ENCODE results near the gene ZNF804B. TPM values are rescaled to one million over a fixed set of nuclear protein-coding genes. Genes with fewer than 3 reads are reported as not detected.
A peak's percentile ranks its signal among the peaks of the same experiment; 100 is the strongest.

Gene ZNF804B
- total and polyA plus RNA-seq, 9 of the 15 experiments (the other 6 are each of a cell fraction or from before 2014, with no cell fraction given): 0.04 to 0.22 (median 0.09) TPM; not detected in 6

- no peak overlapping the region for H2AFZ ChIP-seq (ENCODE audit: low read depth, low read length)
- no TSS peak for BruUV-seq (replicated peaks)
- H3K4me2 ChIP-seq (ENCODE audit: insufficient read depth, low read length): no peak overlapping the region
- no peaks in the 10 kb centered on the region for H4K20me1 ChIP-seq (replicated peaks; ENCODE audit: control insufficient read depth, insufficient read depth, low read length)
- in situ Hi-C loops (cut with MboI) (no loop called here), intact Hi-C loops (cut with micrococcal nuclease) (no loop called here)
- H3K36me3 ChIP-seq (ENCODE audit: control insufficient read depth, insufficient read depth, low read length): no peaks in the 10 kb centered on the region
- ChIA-PET POLR2A (no interaction called here), CTCF (ENCODE audit: low intra/inter-chr PET ratio) (no interaction called here)
- H3K79me2 ChIP-seq (ENCODE audit: control insufficient read depth, insufficient read depth, low read length): no peaks in the 10 kb centered on the region
- DNase-seq (ENCODE audit: extremely low read depth in 1 of 4, low spot score in 3 of 4) (no peak), ATAC-seq (no peak), FAIRE-seq (no peak)
- H3K27me3 ChIP-seq (ENCODE audit: control insufficient read depth in 2 of 2, insufficient read depth in 2 of 2, low read length in 2 of 2): no peaks in the 10 kb centered on the region
- no peaks in the 10 kb centered on the region for H3K9me3 ChIP-seq (replicated peaks; ENCODE audit: control insufficient read depth, insufficient read depth, low read depth, low read length)
- no peaks in the 10 kb centered on the region for H3K9me1 ChIP-seq (ENCODE audit: control insufficient read depth, insufficient read depth, low read length)
- 2% methylated on average over 3 of the region's 3 CpGs for WGBS (ENCODE audit: insufficient coverage, low coverage, missing lambda C conversion rate)
- H3K4me3 ChIP-seq: no peak overlapping the region
- H3K4me1 ChIP-seq (replicated peaks in 1 of 2; ENCODE audit: control insufficient read depth in 2 of 2, insufficient read depth in 2 of 2, low read length in 2 of 2): no peaks in the 10 kb centered on the region
- H3K9ac ChIP-seq (ENCODE audit: insufficient read depth in 1 of 2, low read depth in 2 of 2, low read length in 2 of 2): no peak overlapping the region
- peak; percentile 77 for TF ChIP-seq ZNF316 (IDR thresholded peaks at IDR 0.05)
- TF ChIP-seq CTBP1 (IDR thresholded peaks at IDR 0.05; ENCODE audit: borderline replicate concordance): no peak
- peak; percentile 33; the same call in 1 of the 2 replicates for TF ChIP-seq C11orf30 (IDR thresholded peaks at IDR 0.05; ENCODE audit: low read depth)
- TF ChIP-seq PTBP1 (IDR thresholded peaks at IDR 0.05; ENCODE audit: low read depth, low read length): no peak
- no peak overlapping the region for H3K27ac ChIP-seq (ENCODE audit: extremely low read depth, low read depth, low read length)
These were observed 170.2 kb downstream of the ZNF804B start for GRCh38 chr7:88929719-88930118.

GRCh38 chr7:88933285-88933684, 173.8 kb downstream of the ZNF804B start:
- Histone ChIP-seq H2AFZ (ENCODE audit: low read depth, low read length) (no peak overlapping the region), H3K27ac (ENCODE audit: extremely low read depth, low read depth, low read length) (no peak overlapping the region), H3K27me3 (ENCODE audit: control insufficient read depth in 2 of 2, insufficient read depth in 2 of 2, low read length in 2 of 2) (no peaks in the 10 kb centered on the region), H3K4me1 (replicated peaks in 1 of 2; ENCODE audit: control insufficient read depth in 2 of 2, insufficient read depth in 2 of 2, low read length in 2 of 2) (no peaks in the 10 kb centered on the region), H3K4me2 (ENCODE audit: insufficient read depth, low read length) (no peak overlapping the region), H3K9me1 (ENCODE audit: control insufficient read depth, insufficient read depth, low read length) (no peaks in the 10 kb centered on the region), H3K9me3 (replicated peaks; ENCODE audit: control insufficient read depth, insufficient read depth, low read depth, low read length) (0 out of 2 replicates have a peak, but pooled peaks cover 2% of the 10 kb centered on the region), H3K4me3 (no peak overlapping the region), H3K79me2 (ENCODE audit: control insufficient read depth, insufficient read depth, low read length) (no peaks in the 10 kb centered on the region), H3K36me3 (ENCODE audit: control insufficient read depth, insufficient read depth, low read length) (no peaks in the 10 kb centered on the region), H4K20me1 (replicated peaks; ENCODE audit: control insufficient read depth, insufficient read depth, low read length) (no peaks in the 10 kb centered on the region), H3K9ac (ENCODE audit: insufficient read depth in 1 of 2, low read depth in 2 of 2, low read length in 2 of 2) (no peak overlapping the region)
- intact Hi-C loops (cut with micrococcal nuclease) (no loop called here), in situ Hi-C loops (cut with MboI) (no loop called here)
- no peak for TF ChIP-seq RBM14 (IDR thresholded peaks at IDR 0.05; ENCODE audit: borderline replicate concordance, insufficient read depth, low read depth, low read length)
- TF ChIP-seq RCOR1 (IDR thresholded peaks at IDR 0.05; ENCODE audit: borderline replicate concordance in 1 of 2, low read depth in 2 of 2, low read length in 2 of 2): no peak
- FAIRE-seq (no peak), DNase-seq (ENCODE audit: extremely low read depth in 1 of 4, low spot score in 3 of 4) (no peak), ATAC-seq (no peak)
- POLR2A ChIA-PET: no interaction called here
- CTCF ChIA-PET (ENCODE audit: low intra/inter-chr PET ratio): no interaction called here
- WGBS (ENCODE audit: insufficient coverage, low coverage, missing lambda C conversion rate): 0% methylated on average over 5 of the region's 5 CpGs
- no TSS peak for BruUV-seq (replicated peaks)

Measured in K562 (cell line).